Iris pigment epithelial cell (primary cell): ENCODE measurements around the gene KIAA0586.
"Not testable (repeated sequence)": the region's sequence is repeated elsewhere in the genome, so short reads cannot be mapped to it uniquely, and the experiment has no call there.

Experiments
- DNase-seq: peaks from one replicate; pipeline ENCODE4 v3.0.0-alpha.2; 2011; ENCODE audit warnings: low read depth

Gene KIAA0586

GRCh38 chr14:58427281-58428117, at the start of gene KIAA0586, which contains the start of gene TIMM9:
Gene KIAA0586 (plus strand): TSS chr14:58427719. CDS start chr14:58428265, 546 bp downstream.
Gene TIMM9 (minus strand): TSS chr14:58427531. CDS start chr14:58411945, 15,586 bp downstream.
- DNase-seq = peak; percentile 98

DNA sequence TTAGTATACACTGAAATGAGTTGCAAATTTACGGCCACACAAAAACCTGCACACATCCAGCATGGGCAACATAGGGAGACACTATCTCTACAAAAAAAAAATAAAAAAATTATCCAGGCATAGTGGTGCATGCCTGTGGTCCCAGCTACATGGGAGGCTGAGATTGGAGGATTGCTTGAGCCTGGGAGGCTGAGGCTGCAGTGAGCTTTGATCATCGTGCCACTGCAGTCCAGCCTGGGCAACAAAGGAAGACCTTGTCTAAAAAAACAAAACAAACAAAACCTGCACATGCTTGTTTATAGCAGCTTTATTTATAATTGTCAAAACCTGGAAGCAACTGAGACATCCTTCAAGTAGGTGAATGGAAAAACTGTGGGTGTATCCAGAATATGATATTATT, 36.7 kb upstream of the KIAA0586 start:
- no peak for DNase-seq

GRCh38 chr14:58395562-58395811, 32.0 kb upstream of the KIAA0586 start:
- DNase-seq = no peak

GRCh38 chr14:58395812-58396788, 31.4 kb upstream of the KIAA0586 start, which contains the start of gene TOMM20L:
Gene TOMM20L (plus strand): TSS chr14:58395930. CDS start chr14:58395958, 28 bp downstream.
- DNase-seq = peak; percentile 41

GRCh38 chr14:58397156-58397555, 30.4 kb upstream of the KIAA0586 start:
- DNase-seq = no peak

GRCh38 chr14:58398495-58398894, 29.0 kb upstream of the KIAA0586 start:
- DNase-seq = no peak

GRCh38 chr14:58398895-58399294, 28.6 kb upstream of the KIAA0586 start:
- no peak for DNase-seq

- DNase-seq = no peak
Measured at GRCh38 chr14:58401587-58401986, 25.9 kb upstream of the KIAA0586 start.

DNA sequence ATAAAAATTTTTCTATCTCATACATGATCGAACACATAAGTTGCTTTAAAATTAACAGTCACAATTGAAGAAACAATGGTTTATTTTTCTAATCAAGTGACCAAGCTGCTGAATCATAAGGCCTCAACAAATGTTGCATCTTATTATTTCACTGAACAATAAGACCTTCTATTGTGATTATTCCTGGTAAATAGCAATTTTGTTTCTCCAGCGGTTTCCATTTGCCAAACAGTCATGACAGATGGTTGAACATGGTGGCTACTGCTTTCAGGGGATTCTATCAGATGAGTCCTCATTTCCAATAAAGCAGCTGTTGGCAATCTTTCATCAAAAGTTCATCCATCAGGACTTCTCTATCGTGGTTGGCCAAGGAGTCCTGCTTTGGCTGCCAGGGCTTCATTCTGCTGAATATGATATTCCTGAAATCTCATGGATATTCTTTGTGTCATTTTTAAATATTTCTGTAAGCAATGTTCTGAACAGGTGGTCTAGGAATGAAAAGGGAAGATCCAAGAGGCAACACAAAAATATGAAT, 18.8 kb upstream of the KIAA0586 start:
- DNase-seq = no peak

DNA sequence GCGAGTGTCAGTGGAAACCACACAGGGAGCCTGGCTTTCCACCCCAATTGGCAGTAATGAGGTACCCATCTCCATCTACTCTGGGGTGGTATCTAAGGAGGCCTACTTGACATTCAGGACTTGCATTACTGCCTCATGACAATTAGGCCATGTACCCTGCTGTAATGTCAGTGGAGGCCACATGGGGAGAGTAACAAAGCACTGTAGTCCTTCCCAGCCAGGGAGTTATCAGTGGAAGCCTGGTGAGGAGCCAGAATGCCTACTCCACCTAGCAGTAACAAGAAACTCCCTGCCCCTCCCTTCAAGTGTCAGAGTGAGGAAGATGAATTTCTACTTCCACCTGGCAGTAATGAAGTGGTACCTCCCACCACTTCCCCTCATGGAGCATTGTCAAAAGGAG, 12.7 kb upstream of the KIAA0586 start:
- DNase-seq = peak; percentile 9

DNA sequence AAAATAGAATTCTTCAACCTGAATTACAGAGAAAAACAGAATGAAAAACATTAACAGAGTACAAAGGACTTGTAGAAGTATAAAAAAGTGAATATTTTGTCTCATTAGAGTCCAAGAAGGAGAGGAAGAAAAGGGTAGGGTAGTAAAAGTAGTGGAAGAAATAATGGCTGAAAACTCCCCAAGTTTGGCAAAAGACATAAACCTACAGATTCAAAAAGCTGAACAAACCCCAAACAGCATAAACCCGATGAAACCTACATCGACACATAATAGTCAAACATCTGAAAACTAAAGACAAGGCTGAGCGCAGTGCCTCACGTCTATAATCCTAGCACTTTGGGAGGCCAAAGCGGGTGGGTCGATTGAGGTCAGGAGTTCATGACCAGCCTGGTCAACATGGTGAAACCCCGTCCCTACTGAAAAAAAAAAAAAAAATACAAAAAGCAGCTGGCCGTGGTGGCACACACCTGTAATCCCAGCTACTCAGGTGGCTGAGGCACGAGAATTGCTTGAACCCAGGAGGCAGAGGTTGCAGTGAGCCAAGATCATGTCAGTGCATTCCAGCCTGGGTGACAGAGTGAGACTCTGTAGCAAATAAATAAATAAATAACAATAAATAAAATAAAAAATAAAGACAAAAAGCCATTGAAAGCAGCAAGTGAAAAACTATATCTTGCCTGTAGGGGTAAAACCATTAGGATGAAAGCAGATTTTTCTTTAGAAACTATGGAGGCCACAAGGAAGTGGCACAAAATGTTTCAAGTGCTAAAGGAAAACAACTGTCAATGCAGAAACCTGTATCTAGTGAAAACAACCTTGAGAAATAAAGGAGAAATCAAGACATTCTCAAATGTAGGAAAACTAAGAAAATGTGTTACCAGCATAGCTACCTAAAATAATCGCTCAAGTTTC, 11.6 kb upstream of the KIAA0586 start:
- DNase-seq = no peak

DNA sequence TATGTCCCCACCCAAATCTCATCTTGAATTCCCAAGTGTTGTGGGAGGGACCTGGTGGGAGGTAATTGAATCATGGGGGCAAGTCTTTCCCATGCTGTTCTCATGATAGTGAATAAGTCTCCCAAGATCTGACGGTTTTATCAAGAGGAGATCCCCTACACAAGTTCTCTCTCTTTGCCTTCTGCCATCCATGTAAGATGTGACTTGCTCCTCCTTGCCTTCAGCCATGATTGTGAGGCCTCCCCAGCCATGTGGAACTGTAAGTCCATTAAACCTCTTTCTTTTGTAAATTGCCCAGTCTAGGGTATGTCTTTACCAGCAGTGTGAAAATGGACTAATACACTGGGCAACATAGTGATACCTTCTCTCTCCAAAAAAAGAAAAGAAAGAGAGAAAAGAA, 10.6 kb upstream of the KIAA0586 start:
- DNase-seq = not testable (repeated sequence)

DNA sequence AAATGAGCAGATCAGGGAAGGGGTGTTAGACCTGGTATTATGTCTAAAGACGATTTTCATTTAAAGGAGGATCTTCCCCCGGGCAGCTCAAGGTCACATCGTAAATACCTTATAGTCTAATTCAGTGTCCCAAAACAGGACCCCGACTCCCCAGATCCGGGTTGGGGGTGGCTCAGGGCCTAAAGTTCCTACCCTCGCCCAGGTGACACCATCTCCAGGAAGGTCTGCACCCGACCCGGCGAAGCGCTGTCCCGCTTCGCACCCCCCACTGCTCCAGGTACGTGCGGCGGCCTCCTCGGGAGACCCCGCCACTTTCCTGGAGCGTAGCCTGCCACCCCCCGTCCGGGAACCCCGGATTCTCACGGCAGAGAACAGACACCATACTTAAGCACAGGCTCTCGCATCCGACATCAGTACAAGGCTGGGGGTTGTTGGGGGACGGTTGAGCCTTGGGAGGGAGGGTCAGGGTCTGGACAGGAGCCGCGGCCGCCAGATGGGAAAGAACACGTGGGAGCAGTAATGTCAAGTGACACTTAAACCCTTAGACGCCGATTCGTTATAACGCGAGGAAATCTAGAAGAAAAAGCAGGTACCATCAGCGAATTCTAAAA, 744 bp upstream of the KIAA0586 start:
- DNase-seq = peak; percentile 56

DNA sequence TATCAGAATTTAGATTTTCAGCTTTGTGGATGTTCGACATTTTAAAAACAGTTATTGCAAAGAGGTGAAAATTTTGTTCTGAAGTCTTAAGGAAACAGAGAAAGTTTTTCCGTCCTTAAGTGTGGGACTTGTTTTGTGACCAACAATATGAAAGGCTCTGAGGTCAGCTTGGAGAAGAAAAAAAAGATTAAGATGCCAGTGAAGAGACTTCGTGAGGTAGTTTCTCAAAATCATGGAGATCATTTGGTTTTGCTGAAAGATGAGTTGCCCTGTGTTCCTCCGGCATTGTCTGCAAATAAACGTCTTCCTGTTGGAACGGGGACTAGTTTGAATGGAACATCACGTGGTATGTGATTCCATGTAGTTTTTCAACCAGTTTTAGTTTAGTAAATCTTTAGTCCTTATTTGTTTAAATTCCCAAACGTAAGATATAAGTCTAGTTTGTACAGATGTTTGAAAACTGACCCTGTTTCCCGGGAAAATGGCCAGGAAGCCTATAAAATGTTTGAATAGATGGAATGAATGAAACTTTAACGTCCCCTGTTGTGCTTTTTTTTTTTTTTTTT, 682 bp downstream of the KIAA0586 start:
- DNase-seq = peak; percentile 68

GRCh38 chr14:58430156-58430555, 2.6 kb downstream of the KIAA0586 start:
- DNase-seq = peak; percentile 81

DNA sequence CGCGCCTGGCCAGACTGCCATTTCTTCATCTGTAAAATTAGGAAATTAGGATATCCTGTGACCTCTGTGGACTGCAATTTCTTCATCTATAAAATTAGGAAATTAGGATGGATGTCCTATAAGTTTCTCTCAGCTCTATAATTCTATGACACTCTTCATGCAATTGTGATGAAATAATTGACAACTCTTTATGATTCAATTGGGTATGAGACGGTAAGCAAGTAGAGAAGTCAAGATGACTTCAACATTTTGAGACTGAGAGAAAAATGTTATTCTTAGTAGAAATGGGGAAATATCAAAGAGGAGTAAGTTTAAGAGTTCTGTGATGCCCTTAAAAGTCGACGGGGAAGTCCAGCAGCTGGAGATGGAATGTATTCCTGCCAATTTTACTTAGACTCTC, 12.0 kb downstream of the KIAA0586 start:
- no peak for DNase-seq

DNA sequence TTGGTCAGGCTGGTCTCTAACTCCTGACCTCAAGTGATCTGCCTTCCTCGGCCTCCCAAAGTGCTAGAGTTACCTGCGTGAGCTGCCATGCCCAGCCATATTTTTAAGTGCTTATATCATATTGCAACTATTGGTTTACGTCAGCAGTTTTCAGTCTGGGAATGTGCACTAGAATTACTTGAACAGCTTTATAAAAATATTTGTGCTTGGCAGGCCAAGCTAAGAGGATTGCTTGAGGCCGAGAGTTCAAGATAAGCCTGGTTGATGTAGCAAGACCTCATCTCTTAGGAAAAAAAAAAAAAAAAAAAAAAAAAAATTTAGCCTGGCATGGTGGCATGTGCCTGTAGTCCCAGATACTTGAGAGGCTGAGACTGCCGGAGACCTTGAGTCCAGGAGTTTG, 17.1 kb downstream of the KIAA0586 start:
- DNase-seq = no peak

- peak; percentile 23 for DNase-seq
Measured at GRCh38 chr14:58455593-58456265, 28.2 kb downstream of the KIAA0586 start.

DNA sequence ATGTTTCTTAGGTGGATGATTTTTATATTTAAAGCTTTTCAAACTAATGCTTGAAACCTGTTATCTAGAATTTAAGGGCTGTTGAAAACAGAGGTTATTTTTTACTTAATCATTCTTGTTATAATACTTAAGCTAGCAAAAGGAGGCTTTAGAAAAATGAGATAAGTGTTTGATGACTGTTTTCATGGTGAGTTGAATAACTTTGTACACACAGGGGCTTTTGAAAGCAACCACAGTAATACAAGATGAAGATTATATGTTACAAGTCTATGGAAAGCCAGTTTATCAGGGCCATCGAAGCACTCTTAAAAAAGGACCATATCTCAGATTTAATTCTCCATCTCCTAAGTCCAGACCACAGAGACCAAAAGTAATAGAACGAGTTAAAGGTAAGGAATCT, 33.3 kb downstream of the KIAA0586 start:
- no peak for DNase-seq

GRCh38 chr14:58463147-58463546, 35.6 kb downstream of the KIAA0586 start:
- no peak for DNase-seq
